ENCODE results near the gene ADCY5. TPM values are rescaled to one million over a fixed set of nuclear protein-coding genes. Genes with fewer than 3 reads are reported as not detected.

The ADCY5 gene
- total RNA-seq, 1 donor from 2014 or later = not detected

GRCh38 chr3:123371426-123371825 lies 77.5 kb downstream of the ADCY5 start:
- no peak for DNase-seq (ENCODE audit: low read depth)
- H3K4me3 ChIP-seq (ENCODE audit: low read depth, low read length) = no peak overlapping the region
- TF ChIP-seq CTCF (IDR thresholded peaks at IDR 0.05; ENCODE audit: insufficient read depth, low read length, severe bottlenecking) = no peak
- FAIRE-seq = no peak
- H3K36me3 ChIP-seq (ENCODE audit: control insufficient read depth, insufficient read depth, low read length) = no peaks in the 10 kb centered on the region
- H3K27me3 ChIP-seq (ENCODE audit: control insufficient read depth, insufficient read depth, low read length) = peaks cover 3% of the 10 kb centered on the region

GRCh38 chr3:123370819-123371218 lies 78.1 kb downstream of the ADCY5 start:
- no peak for DNase-seq (ENCODE audit: low read depth)
- TF ChIP-seq CTCF (IDR thresholded peaks at IDR 0.05; ENCODE audit: insufficient read depth, low read length, severe bottlenecking) = no peak
- H3K4me3 ChIP-seq (ENCODE audit: low read depth, low read length) = no peak overlapping the region
- FAIRE-seq = no peak
- H3K36me3 ChIP-seq (ENCODE audit: control insufficient read depth, insufficient read depth, low read length) = no peaks in the 10 kb centered on the region
- H3K27me3 ChIP-seq (ENCODE audit: control insufficient read depth, insufficient read depth, low read length) = peaks cover 3% of the 10 kb centered on the region

GRCh38 chr3:123369085-123369484 lies 79.8 kb downstream of the ADCY5 start:
- Histone ChIP-seq H3K4me3 (ENCODE audit: low read depth, low read length) (no peak overlapping the region), H3K36me3 (ENCODE audit: control insufficient read depth, insufficient read depth, low read length) (no peaks in the 10 kb centered on the region), H3K27me3 (ENCODE audit: control insufficient read depth, insufficient read depth, low read length) (peaks cover 3% of the 10 kb centered on the region)
- FAIRE-seq (no peak), DNase-seq (ENCODE audit: low read depth) (no peak)
- TF ChIP-seq CTCF (IDR thresholded peaks at IDR 0.05; ENCODE audit: insufficient read depth, low read length, severe bottlenecking) = no peak

GRCh38 chr3:123367467-123368154 lies 81.3 kb downstream of the ADCY5 start:
- Histone ChIP-seq H3K36me3 (ENCODE audit: control insufficient read depth, insufficient read depth, low read length) (no peaks in the 10 kb centered on the region), H3K4me3 (ENCODE audit: low read depth, low read length) (no peak overlapping the region), H3K27me3 (ENCODE audit: control insufficient read depth, insufficient read depth, low read length) (peaks cover 3% of the 10 kb centered on the region)
- TF ChIP-seq CTCF (IDR thresholded peaks at IDR 0.05; ENCODE audit: insufficient read depth, low read length, severe bottlenecking) = no peak
- FAIRE-seq = no peak
- DNase-seq (ENCODE audit: low read depth) = no peak

GRCh38 chr3:123365450-123366143 lies 83.3 kb downstream of the ADCY5 start:
- peak; percentile 38 for TF ChIP-seq CTCF (IDR thresholded peaks at IDR 0.05; ENCODE audit: insufficient read depth, low read length, severe bottlenecking)
- DNase-seq (ENCODE audit: low read depth) (peak; percentile 59), FAIRE-seq (no peak)

More at GRCh38 chr3:123365450-123366143, 83.3 kb downstream of the ADCY5 start:
- Histone ChIP-seq H3K36me3 (ENCODE audit: control insufficient read depth, insufficient read depth, low read length) (no peaks in the 10 kb centered on the region), H3K27me3 (ENCODE audit: control insufficient read depth, insufficient read depth, low read length) (no peaks in the 10 kb centered on the region), H3K4me3 (ENCODE audit: low read depth, low read length) (no peak overlapping the region)

Data from bronchial epithelial cell (primary cell).